ENCODE measurements around the gene SOAT2. TPM values are rescaled to one million over a fixed set of nuclear protein-coding genes. Genes with fewer than 3 reads are reported as not detected.

The SOAT2 gene
- total RNA-seq, 1 experiment from 2014 or later: not detected

DNA sequence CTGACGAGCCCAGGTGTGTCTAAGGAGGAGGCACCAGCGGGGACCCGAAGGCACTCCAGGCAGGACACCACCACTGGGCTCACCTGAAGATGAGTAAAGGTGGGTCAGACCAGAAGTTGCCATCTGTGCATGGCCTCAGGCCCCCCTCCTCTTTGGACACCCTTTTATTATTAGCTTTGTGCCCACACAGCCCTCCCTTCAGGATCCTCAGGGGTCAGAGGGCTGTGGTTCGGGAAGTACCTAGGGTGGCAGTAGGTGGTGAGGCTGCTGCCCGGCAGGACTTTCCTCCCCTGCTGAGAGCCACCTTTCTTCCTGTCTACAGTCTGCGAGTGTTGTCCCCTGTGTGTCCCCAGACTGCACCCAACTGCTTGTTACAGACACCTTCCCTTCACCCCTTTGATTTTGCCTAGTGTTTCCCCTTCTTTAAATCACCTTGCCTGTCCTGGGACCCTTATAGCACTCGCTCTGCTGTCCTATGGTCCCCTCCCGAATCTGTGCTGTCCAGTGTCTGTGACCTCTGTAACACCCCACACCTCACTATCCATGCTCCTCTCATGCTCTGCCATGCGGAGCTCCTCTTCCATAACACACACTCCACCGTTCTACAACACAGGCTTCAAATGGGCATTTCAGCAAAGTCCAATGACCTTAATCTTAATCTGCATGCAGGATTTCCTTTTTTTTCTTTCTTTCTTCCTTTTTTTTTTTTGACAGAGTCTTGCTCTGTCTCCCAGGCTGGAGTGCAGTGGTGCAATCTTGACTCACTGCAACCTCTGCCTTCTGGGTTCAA lies 25.7 kb downstream of the SOAT2 start:
- H3K79me2 ChIP-seq (ENCODE audit: insufficient read depth, low read length): no peaks in the 10 kb centered on the region
- no peak overlapping the region for H4K8ac ChIP-seq (replicated peaks; ENCODE audit: insufficient read length, low read depth, low read length)
- H3K56ac ChIP-seq (ENCODE audit: insufficient read length, low read depth, low read length): no peak overlapping the region
- no peak overlapping the region for H3K27ac ChIP-seq (ENCODE audit: insufficient read length, low read depth, low read length)
- H3K27ac Mint-ChIP-seq: no peak overlapping the region
- WGBS (ENCODE audit: extremely low coverage, insufficient read length, low lambda C conversion rate): no CpG with 5 or more reads among the region's 10 CpGs
- no peak overlapping the region for H3T11ph ChIP-seq (ENCODE audit: low read length)
- no peaks in the 10 kb centered on the region for H3K23me2 ChIP-seq (ENCODE audit: insufficient read length, low read depth, low read length, poor library complexity, severe bottlenecking)
- no peaks in the 10 kb centered on the region for H3K79me1 ChIP-seq (ENCODE audit: insufficient read depth, low read depth, low read length, poor library complexity, severe bottlenecking)
- no peak overlapping the region for H2BK5ac ChIP-seq (ENCODE audit: insufficient read length, low read length)
- no peak overlapping the region for H3K23ac ChIP-seq (ENCODE audit: insufficient read length, low read depth, low read length)
- H4K91ac ChIP-seq (ENCODE audit: insufficient read length, low read depth, low read length): no peak overlapping the region
- H3K4me1 ChIP-seq (ENCODE audit: insufficient read depth, low read length): no peaks in the 10 kb centered on the region
- no peak overlapping the region for H3K4me2 ChIP-seq (ENCODE audit: insufficient read depth, insufficient read length, low read length)
- H3K9ac ChIP-seq (ENCODE audit: extremely low read depth, insufficient read length, low read length): no peak overlapping the region
- no peak overlapping the region for H2BK12ac ChIP-seq (ENCODE audit: insufficient read length, low read depth, low read length)
- H4K5ac ChIP-seq (ENCODE audit: insufficient read length, low read depth, low read length): no peak overlapping the region
- H3K27me3 ChIP-seq (ENCODE audit: insufficient read depth, low read length): no peaks in the 10 kb centered on the region
- no peaks in the 10 kb centered on the region for H3K4me1 Mint-ChIP-seq
- H3K9me3 Mint-ChIP-seq: no peaks in the 10 kb centered on the region
- H3K27me3 Mint-ChIP-seq (ENCODE audit: low read depth): peaks cover 63% of the 10 kb centered on the region
- DNase-seq: no peak
- H3K18ac ChIP-seq (ENCODE audit: insufficient read length, low read depth, low read length): no peak overlapping the region
- TF ChIP-seq, protein P1, sequence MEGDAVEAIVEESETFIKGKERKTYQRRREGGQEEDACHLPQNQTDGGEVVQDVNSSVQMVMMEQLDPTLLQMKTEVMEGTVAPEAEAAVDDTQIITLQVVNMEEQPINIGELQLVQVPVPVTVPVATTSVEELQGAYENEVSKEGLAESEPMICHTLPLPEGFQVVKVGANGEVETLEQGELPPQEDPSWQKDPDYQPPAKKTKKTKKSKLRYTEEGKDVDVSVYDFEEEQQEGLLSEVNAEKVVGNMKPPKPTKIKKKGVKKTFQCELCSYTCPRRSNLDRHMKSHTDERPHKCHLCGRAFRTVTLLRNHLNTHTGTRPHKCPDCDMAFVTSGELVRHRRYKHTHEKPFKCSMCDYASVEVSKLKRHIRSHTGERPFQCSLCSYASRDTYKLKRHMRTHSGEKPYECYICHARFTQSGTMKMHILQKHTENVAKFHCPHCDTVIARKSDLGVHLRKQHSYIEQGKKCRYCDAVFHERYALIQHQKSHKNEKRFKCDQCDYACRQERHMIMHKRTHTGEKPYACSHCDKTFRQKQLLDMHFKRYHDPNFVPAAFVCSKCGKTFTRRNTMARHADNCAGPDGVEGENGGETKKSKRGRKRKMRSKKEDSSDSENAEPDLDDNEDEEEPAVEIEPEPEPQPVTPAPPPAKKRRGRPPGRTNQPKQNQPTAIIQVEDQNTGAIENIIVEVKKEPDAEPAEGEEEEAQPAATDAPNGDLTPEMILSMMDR (conservative IDR thresholded peaks at IDR 0.05): no peak
- H2AK5ac ChIP-seq (ENCODE audit: insufficient read length, low read length): no peak overlapping the region
- no peaks in the 10 kb centered on the region for H4K20me1 ChIP-seq (ENCODE audit: control insufficient read depth, insufficient read depth, insufficient read length)
- no peak overlapping the region for H3K4ac ChIP-seq (ENCODE audit: low read depth, low read length)
- H2AFZ ChIP-seq (ENCODE audit: low read length): no peak overlapping the region
- no peak overlapping the region for H3K14ac ChIP-seq (ENCODE audit: insufficient read depth, low read length)
- no peak overlapping the region for H2BK120ac ChIP-seq (ENCODE audit: low read depth, low read length, poor library complexity, severe bottlenecking)
- H2BK15ac ChIP-seq (ENCODE audit: low read depth, low read length): no peak overlapping the region
- no peaks in the 10 kb centered on the region for H3K36me3 Mint-ChIP-seq (ENCODE audit: insufficient read depth in 1 of 3, low read depth in 3 of 3)
- no peaks in the 10 kb centered on the region for H3K9me3 ChIP-seq (ENCODE audit: control insufficient read depth, low read depth, low read length)
- no peak overlapping the region for H2BK20ac ChIP-seq (ENCODE audit: low read depth, low read length, poor library complexity, severe bottlenecking)
- no peak overlapping the region for H3K4me3 Mint-ChIP-seq

All from H9 (cell line).